ENCODE data around the gene ERGIC3.
A peak's percentile ranks its signal among the peaks of the same experiment; 100 is the strongest.

ERGIC3 gene

DNA sequence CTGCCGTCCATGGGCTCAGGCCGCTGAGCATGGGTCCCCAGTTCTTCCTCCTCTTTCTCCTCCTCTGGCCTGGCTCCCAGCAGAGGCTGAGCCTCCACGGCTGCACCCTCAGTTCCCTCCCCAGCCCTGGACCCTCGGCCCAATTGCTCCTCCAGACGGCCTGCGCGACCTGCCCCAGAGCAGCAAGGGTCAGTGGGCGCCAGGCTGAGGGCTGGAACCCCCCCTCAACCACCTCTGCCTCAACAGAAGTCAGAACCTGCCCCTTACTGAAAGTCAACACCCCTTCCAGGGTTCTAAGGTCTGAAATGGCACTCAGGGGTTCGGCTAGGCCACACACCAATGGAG, 57.9 kb downstream of the ERGIC3 start:
- H3K4me3 ChIP-seq (ENCODE audit: low read depth, low read length) = no peak overlapping the region
- TF ChIP-seq, protein P1, sequence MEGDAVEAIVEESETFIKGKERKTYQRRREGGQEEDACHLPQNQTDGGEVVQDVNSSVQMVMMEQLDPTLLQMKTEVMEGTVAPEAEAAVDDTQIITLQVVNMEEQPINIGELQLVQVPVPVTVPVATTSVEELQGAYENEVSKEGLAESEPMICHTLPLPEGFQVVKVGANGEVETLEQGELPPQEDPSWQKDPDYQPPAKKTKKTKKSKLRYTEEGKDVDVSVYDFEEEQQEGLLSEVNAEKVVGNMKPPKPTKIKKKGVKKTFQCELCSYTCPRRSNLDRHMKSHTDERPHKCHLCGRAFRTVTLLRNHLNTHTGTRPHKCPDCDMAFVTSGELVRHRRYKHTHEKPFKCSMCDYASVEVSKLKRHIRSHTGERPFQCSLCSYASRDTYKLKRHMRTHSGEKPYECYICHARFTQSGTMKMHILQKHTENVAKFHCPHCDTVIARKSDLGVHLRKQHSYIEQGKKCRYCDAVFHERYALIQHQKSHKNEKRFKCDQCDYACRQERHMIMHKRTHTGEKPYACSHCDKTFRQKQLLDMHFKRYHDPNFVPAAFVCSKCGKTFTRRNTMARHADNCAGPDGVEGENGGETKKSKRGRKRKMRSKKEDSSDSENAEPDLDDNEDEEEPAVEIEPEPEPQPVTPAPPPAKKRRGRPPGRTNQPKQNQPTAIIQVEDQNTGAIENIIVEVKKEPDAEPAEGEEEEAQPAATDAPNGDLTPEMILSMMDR (IDR thresholded peaks at IDR 0.05; ENCODE audit: control insufficient read depth, extremely low read depth, insufficient read depth) = no peak
- no peak for DNase-seq (ENCODE audit: low read depth)

DNA sequence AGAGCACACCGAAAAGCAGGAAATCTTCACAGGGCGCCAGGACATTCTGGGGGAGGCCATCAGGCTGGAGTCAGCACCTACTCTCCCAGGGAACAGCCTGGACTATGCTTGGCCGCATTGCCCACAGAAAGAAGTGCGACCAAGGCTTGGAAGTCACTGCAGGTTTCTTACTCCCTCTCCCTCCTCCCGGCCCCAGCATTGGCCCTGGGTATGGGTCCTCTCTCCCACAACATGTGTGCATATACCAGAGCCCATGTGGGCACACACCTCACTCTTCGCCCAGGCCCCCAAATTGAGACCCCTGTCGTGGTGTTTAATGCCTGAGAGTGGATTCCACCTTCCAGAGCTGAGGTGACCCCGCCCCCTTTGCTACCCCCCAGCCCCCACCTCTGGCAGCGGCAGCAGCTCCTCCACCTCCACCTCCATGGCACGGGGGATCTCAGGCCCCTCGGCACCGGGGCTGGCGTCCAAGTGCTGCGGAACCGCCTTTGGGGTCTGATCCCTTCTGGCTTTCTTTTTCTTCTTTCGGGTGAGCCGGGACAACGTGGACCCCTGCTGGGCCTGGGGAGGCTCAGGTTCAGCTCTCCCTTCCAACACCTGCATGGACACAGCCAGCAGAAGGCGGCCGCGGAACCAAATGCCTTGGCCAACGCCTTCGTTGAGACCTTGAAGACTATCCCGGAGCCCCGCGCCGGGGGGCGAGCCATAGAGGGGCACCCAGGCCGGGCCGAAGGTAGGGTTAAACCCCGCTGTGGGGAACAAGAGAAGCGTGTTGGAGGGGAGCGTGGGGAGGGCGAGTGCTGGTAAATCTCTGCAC, 58.5 kb downstream of the ERGIC3 start:
- TF ChIP-seq, protein P1 (IDR thresholded peaks at IDR 0.05; ENCODE audit: control insufficient read depth, extremely low read depth, insufficient read depth) = no peak
- no peak overlapping the region for H3K4me3 ChIP-seq (ENCODE audit: low read depth, low read length)
- DNase-seq (ENCODE audit: low read depth) = no peak

DNA sequence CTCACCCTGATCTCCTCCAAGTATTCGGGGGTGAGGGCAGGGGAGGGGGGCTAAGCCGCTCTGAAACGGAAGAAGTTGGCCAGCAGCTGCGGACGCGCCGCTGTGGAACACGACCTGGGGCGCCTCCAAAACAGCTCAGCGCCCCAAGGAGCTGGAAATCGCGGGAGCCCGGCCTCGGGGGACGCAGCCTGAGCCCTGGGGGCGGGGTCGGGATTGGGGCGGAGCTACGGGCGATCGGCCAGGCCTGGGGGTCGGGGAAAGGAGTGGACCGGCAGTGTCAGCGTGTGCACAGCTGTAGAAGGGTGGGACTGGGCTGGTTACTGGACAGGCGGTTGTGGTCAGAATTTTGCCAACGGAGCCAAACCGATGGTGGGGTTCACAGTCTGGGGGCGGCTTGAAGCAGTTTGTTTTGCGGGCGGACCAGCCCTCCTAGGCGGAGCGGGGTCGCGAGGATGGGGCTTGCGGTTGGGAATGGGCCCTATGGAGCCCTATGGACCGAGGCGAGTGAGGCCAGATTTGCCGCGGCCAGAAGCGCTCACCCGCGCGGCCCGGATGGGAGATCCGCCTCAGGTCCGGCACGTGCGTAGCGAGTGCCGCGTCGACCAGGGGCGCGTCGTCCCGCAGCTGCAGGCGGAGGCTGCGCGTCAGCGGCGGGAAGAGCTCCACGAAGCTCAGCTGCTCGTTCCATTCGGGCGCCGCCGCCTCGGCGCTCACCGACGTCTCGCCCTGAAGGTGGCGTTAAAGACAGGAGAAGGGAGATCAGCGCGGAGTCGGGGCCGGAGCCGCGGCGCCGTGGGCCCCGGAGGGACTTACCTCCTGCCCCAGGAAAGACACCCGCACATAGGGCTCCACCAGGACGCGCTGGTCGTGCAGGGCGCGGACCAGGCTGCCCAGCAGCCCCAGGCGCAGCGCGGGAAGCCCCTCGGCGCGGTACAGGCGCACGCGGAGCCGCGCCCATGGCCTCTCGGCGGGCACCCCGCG, 59.4 kb downstream of the ERGIC3 start:
- H3K4me3 ChIP-seq (ENCODE audit: low read depth, low read length) = no peak overlapping the region
- TF ChIP-seq, protein P1 (IDR thresholded peaks at IDR 0.05; ENCODE audit: control insufficient read depth, extremely low read depth, insufficient read depth) = peak; percentile 58
- DNase-seq (ENCODE audit: low read depth) = peak; percentile 27

DNA sequence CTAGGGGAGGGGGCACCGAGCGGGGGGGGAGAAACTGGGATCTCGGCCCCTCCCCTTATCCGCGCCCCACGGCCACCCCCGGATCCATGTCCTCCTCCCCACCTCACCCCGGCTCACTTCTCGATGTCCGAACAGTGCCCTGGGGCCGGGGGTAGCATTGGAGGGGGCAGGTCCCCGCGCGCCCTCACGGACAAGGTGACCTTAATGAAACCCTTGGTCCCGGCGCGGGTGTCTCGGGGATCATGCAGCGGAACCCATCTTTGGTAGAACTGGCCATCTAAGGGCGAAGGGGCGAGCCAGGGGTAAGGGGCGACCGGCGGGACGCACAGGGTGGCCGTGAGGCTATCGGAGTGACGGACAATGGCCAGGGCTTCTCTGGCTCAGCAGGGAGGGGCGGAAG, 60.1 kb downstream of the ERGIC3 start:
- H3K4me3 ChIP-seq (ENCODE audit: low read depth, low read length) = no peak overlapping the region

DNA sequence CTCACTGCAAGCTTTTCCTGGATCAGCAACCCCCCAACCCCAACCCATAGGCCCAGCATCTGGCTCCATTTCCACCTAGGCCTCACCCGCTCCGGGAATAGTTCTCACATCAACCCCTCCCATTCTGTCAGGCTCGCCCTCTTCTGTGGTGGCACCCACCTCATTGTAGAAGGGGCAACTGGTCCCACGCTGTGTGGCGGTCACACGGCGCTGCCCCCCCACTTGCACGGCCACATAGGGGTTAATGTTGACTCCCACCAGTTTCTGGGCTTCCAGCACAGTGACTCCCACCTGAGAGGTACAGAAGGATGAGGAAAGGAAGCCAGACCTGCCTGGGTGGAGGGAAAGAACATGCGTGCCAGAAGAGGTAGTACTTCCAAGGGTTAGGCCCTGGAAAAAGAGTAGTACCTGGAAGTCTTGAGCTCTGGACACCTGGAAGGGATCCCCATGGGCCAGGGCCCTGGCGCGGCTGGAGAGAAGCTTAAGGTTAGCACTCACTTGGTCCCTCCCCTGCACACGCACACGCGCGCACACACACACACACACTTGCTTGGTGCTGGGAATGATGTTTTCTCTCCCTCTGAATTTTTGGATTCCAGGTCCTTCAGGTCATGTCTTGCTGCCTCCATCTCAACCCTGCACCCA, 61.1 kb downstream of the ERGIC3 start:
- H3K4me3 ChIP-seq (ENCODE audit: low read depth, low read length) = no peak overlapping the region
- no peak for DNase-seq (ENCODE audit: low read depth)
- TF ChIP-seq, protein P1 (IDR thresholded peaks at IDR 0.05; ENCODE audit: control insufficient read depth, extremely low read depth, insufficient read depth) = no peak

More for the DNA sequence above, 60.1 kb downstream of the ERGIC3 start:
- DNase-seq (ENCODE audit: low read depth) = no peak
- TF ChIP-seq, protein P1 (IDR thresholded peaks at IDR 0.05; ENCODE audit: control insufficient read depth, extremely low read depth, insufficient read depth) = no peak

DNA sequence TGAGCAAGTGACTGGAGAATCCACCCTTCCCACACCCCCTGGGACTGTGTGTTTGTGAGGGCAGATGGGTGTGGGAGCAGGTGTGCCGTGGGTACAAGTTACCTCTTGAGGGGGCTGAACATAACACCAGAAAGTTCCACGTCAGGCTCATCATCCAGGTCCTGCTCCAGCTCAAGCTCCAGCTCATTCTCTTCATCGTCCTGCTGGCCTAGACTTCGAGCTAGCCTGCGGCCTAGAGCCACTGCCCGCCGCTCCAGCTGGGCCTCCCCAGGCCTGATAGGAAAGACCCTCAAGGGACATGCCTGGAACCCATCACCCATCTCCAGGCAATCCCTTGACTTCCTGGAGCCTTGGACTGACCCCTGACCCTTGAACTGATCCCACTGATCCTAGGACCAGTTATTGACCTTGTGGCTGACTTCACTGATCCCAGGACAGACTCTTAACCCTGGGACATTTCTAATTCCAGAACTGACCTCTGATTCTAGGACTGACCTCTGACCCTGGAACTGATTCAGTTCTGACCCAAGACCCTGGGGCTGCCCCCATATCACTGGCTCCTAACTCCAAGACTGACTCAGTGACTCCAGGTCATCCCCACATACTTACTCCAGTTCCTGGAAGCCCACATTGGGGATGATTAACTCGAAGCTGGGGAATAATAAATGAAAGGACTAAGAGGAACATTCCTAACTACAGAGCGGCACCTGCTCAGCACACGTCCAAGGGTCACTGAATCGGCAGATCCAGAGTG, 62.0 kb downstream of the ERGIC3 start:
- TF ChIP-seq, protein P1 (IDR thresholded peaks at IDR 0.05; ENCODE audit: control insufficient read depth, extremely low read depth, insufficient read depth) = no peak
- no peak for DNase-seq (ENCODE audit: low read depth)

More for the DNA sequence above, 62.0 kb downstream of the ERGIC3 start:
- H3K4me3 ChIP-seq (ENCODE audit: low read depth, low read length) = no peak overlapping the region

All from LNCaP clone FGC (cell line).